HUDEP-2 (cell line): ENCODE results near the gene PRKCA.
A peak's percentile ranks its signal among the peaks of the same experiment; 100 is the strongest.

Source experiments
- DNase-seq, 76 experiments: peaks; one replicate each; lab custom pipeline; 2025; ENCODE audit not compliant: unreplicated experiment in 76 of 76; lab: John Stamatoyannopoulos, UW

PRKCA gene

DNA sequence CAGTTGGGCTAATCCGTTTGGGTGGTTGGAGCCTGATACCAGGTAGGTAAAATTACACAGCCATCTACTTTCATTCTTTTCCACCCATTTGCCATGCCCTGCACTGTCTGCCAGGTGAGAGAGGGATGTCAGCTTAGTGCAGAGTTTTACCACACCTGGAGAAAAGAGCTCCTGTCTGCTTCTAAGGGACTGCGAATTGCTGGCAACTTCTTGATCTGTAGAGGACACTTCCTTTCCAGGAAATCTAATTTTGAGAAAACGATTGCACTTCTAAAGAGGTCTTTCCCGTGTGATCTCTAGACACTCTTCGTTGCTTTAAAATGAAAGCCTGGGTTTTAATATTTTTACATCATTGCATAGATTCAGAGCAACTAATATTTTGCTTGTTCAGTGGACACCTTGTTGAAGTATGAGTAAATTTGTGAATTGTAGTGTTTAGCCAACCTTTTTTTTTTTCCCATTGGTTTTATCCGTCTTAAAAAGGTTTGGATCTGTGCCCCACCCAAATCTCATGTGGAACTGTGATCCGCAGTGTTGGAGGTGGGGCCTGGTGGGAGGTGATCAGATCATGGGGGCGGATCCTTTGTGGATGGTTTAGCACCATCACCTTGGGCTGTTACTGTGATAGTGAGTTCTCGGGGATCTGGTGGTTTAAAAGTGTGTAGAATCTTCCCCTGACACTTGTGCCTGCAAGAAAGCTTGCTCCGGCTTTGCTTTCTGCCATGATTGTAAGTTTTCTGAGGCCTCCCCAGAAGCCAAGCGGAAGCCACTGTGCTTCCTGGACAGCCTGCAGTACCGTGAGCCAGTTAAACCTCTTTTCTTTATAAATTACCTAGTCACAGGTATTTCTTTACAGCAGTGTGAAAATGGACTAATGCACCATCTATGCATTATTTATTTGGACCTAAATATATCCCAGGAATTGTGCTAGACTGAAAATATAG is 104.6 kb downstream of the PRKCA start:
- no peak for DNase-seq

DNA sequence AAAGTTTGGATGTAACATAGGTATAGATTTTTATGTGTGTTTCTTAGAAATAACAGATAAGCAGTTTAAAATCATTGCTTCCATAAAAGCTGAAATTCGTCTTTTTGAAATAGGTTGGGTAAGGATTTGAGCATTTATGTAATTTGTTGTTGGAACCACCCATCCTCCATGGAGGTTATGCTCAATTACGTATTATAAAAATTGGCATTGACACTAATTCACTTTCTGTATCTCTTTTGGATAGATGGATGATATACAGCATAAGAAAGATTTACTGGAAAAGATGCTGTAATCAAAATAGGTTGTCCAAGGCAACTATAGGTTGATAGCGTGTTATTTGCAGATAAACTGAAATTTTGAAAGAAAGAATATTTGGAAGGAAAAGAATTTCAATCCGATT is 105.5 kb downstream of the PRKCA start:
- no peak for DNase-seq

DNA sequence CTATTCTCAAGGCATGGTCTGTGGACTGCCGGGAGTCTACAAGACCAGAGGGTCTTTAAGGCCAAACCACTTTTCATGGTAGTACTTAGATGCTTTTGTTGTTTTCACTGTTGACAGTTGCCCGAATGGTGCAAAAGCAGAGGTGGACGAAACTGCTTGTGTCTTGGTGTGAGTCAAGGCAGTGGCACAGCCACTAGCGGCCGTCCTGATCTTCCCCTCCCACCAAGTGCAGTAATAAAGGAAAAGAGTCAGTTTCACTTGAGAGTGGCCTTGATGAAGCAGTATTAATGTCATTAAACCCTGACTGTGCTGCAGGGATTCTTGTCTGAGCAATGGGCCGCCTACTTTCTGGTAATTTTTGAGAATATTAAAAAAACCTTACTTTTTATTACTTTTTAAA is 109.1 kb downstream of the PRKCA start:
- no peak for DNase-seq

DNA sequence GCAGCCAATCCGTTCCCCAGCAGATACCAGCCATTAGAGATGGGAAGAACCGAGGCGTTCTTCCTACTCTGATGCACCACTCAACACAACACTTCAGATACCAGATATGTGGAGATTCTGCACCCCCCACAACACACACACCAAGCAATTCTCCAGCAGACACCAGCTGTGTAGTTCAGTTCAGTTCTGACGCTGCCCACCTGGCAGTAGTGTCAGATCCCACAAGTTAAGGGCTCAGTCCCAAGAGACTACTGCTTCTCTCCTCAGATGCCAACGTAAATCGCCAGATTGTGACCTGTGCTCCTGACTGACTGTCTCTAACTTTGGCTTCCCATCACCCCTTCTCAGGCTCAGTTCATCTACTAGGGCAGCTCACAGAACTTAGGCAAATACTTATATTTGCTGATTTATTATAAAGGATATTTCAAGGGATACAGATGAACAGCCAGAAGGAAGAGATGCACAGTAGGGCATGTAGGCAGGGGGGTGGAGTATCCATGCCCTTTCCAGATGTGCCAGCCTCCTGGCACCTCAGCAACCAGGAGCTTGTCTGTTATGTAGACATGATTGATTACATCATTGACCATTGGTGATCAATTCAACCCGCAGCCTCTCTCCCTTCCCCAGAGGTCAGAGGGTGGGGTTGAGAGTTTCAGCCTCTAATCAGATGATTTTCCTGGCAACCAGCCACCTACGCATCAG is 110.6 kb downstream of the PRKCA start:
- no peak for DNase-seq

- no peak for DNase-seq
These were observed 111.4 kb downstream of the PRKCA start for GRCh38 chr17:66413559-66414520.

- DNase-seq, result no peak
These were observed 112.3 kb downstream of the PRKCA start for GRCh38 chr17:66414561-66415175.

- DNase-seq, result no peak
These were observed 113.2 kb downstream of the PRKCA start for GRCh38 chr17:66415366-66416206.

DNA sequence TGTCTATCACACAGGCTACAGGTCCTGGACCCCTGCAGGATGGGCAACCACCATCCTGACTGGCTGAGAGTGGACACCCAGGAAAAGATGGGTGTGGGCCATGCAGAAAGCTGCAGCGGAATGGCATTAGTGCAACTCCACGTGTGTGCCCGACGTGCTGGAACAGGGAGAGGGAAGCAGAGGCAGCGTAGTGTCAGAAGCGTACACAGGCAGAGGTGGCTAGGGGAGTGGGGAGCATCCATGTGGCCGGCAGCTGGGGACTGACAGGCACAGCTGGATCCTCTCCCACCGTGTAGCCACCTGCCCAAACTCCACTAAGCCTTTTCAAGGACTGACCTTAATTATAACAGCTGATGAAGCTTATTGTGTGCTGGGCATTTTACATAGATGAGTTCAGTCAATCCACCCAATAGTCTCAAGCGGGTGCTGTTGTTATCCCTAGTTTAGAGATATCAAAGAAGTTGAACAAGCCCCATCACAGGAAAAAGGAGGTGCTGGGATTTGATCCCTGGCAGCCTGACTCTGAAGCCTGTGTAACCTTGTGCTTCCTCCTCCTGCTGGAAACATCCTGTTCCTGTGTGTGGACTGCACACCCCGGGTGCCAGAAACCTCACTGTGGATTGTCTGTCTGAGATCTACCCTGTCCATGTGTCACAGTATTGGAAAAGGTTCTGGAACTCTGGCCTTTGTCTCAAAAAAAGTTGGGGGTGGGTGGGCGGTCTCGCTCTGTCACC is 114.0 kb downstream of the PRKCA start:
- DNase-seq, result no peak

DNA sequence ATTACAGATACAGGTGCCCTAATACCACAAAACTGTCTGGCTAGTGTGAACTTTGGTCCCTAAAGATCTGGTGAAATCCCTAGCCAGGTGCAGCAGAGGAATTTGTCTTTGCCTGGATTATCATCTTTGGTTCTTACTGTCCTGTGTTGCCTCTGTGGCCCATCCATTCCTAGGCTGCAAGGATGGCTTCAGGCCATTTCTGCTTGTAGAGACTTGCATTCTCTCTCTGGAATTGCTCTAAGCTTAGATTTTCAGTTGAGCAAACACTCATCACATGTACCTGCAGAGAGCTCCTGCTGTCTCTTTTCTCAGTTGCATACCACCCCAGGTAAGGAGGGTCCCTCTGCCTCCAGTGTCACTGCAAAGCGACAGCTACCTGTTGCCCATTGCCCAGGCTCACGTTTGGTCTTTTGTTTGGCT is 114.9 kb downstream of the PRKCA start:
- no peak for DNase-seq

GRCh38 chr17:66420961-66421371 is 118.6 kb downstream of the PRKCA start:
- DNase-seq, result no peak

- no peak for DNase-seq
These were observed 119.8 kb downstream of the PRKCA start for GRCh38 chr17:66422186-66422585.

GRCh38 chr17:66423056-66423955 is 120.9 kb downstream of the PRKCA start:
- no peak for DNase-seq

DNA sequence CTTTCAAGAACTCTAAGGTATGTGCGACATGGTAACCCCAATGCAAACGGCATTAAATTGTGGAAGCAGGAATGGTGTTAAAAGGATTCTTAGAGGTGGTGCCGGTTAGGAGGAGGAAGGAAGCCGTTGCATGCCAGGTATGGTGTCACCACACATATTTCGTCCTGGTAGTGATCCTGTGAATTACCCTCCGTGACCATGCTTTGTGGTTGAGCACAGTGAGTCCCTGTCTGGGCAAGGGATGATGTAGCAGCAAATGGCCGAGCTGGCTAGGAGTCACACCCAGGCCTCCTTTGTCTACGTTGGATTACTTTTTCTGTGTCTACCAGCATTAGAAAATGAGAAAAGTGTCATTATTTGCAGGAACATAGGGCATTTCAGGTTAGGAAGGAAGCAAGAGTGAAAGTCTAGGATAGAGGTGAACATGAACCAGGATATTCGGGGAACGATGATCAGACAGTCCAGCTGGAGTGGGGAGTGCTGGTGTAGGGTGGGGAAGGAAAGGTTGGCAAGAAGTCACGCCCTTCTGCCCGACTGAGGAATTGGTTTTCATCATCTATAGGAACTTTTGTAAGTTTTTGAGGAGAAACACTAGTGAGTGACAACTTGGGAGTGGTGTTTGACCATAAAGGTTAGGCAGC is 123.5 kb downstream of the PRKCA start:
- no peak for DNase-seq

DNA sequence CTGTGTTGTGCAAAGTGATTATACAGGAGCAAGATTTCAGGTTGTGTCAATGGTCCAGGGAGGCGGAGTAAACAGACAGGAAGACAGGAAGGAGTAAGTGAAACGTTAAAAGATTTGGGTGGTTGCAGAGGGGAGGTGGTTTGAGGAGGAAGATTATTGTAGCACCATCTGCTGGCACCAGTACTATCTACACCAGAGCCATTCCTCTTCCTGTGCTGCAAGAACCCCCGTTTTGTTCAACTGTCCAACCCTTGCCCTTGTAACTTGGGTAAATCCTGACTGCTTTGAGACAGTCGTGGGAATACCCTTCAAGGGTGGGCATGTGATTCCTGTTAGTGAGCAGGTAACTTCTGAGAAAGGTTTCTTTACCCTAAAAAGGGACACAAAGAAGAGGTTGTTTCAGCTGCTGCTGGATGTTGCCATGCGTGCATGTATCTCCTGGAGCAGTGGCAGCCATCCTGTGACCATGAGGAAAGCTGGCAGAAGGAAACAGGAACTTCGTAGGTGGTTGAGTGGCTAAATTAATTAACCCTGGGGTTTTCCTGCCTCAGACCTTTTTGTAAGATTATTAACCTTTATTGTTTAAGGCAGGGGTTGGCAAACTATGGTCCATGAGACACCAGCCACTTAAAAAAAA is 124.1 kb downstream of the PRKCA start:
- peak in 15 of 76 experiments; percentile 2 to 36 (median 12) for DNase-seq

GRCh38 chr17:66427134-66427533 is 124.7 kb downstream of the PRKCA start:
- DNase-seq, result no peak

DNA sequence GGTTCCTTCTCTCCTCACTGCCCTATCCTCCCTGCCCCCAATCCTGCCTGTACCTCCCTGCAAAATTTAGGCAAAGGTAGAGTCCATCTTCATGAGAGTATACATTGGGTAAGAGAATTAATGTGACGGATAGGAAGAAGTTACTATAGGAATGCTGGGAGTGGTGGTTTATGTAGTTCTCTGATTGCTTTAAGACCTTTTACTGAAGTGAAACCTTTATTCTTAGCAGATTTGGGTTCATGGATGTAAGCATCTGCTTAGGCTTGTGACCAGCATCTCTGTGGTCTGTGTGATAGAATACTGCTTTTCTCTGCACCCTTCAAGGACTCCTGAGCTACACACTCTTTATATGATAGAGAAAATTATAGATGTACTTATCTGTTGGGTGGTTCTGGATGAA is 127.3 kb downstream of the PRKCA start:
- no peak for DNase-seq
